IMR-90 (cell line): ENCODE data around the gene SP3. TPM values are rescaled to one million over a fixed set of nuclear protein-coding genes. Genes with fewer than 3 reads are reported as not detected.

Experiments used
- ATAC-seq: fragments of 200-7000 bp; cut with Tn5 transposase; 2 replicates; pipeline ENCODE4 v1.9.1; 2020; ENCODE audit warnings: low read depth, mild to moderate bottlenecking, moderate library complexity
- BruUV-seq: library from RNA; stranded (reverse); fragments of 400-500 nt; replicated peaks from 2 replicates; lab custom pipeline; 2021; lab: Mats Ljungman, UMichigan
- CTCF ChIA-PET: fragments of 300-600 bp; formaldehyde crosslinking; extraction: SDS; loops from one replicate; lab custom pipeline; 2021; ENCODE audit warnings: antibody characterized with exemption; lab: Yijun Ruan, JAX
- POLR2A ChIA-PET: fragments of 300-600 bp; sonication (Branson Sonifier 250); formaldehyde crosslinking; loops from one replicate; lab custom pipeline; 2022; ENCODE audit warnings: antibody characterized with exemption; ENCODE audit not compliant: unreplicated experiment; lab: Charles Lee
- DNase-seq: peaks from one replicate; pipeline ENCODE4 v3.0.0; 2013
- H2AFZ ChIP-seq: replicated peaks from 2 replicates; pipeline ENCODE3; 2013; ENCODE audit warnings: low read length, mild to moderate bottlenecking; ENCODE audit not compliant: poor library complexity
- H2AK5ac ChIP-seq: 2 replicates; pipeline ENCODE4 v1.6.1; 2013; ENCODE audit warnings: low read depth, low read length, inconsistent platforms
- H2AK9ac ChIP-seq: replicated peaks from 2 replicates; pipeline ENCODE3; 2013; ENCODE audit warnings: mild to moderate bottlenecking, low read depth, low read length, moderate library complexity; ENCODE audit not compliant: poor library complexity
- H2BK120ac ChIP-seq: 2 replicates; pipeline ENCODE4 v1.6.1; 2013; ENCODE audit warnings: low read depth, low read length, inconsistent platforms
- H2BK15ac ChIP-seq: 3 replicates; pipeline ENCODE4 v1.6.1; 2013; ENCODE audit warnings: low read depth, low read length, inconsistent platforms
- H2BK20ac ChIP-seq: 2 replicates; pipeline ENCODE4 v1.6.1; 2013; ENCODE audit warnings: low read depth, mild to moderate bottlenecking, inconsistent platforms, low read length, moderate library complexity
- H2BK5ac ChIP-seq: 2 replicates; pipeline ENCODE4 v1.6.1; 2013; ENCODE audit warnings: mild to moderate bottlenecking, low read depth, low read length, inconsistent platforms; ENCODE audit not compliant: poor library complexity, severe bottlenecking
- H3K14ac ChIP-seq: replicated peaks from 2 replicates; pipeline ENCODE4 v1.6.1; 2013; ENCODE audit warnings: low read depth, low read length, inconsistent platforms
- H3K18ac ChIP-seq: 2 replicates; pipeline ENCODE4 v1.6.1; 2013; ENCODE audit warnings: low read depth, low read length, control low read depth
- H3K23ac ChIP-seq: 2 replicates; pipeline ENCODE4 v1.6.1; 2013; ENCODE audit warnings: low read depth, low read length, inconsistent platforms
- H3K27ac ChIP-seq: 2 replicates; pipeline ENCODE4 v1.5.1; 2013; ENCODE audit warnings: mild to moderate bottlenecking, control low read depth, low read length; ENCODE audit not compliant: insufficient read depth
- H3K27me3 ChIP-seq: 2 replicates; pipeline ENCODE4 v1.6.1; 2013; ENCODE audit warnings: low read length; ENCODE audit not compliant: control insufficient read depth, insufficient read depth
- H3K36me3 ChIP-seq: 2 replicates; pipeline ENCODE4 v1.6.1; 2013; ENCODE audit warnings: low read length, mixed read lengths; ENCODE audit not compliant: control insufficient read depth, insufficient read depth
- H3K4ac ChIP-seq: 2 replicates; pipeline ENCODE4 v1.6.1; 2013; ENCODE audit warnings: low read depth, low read length, inconsistent platforms
- H3K4me1 ChIP-seq: 2 replicates; pipeline ENCODE4 v1.6.1; 2013; ENCODE audit warnings: low read length, mixed read lengths; ENCODE audit not compliant: control insufficient read depth, insufficient read depth
- H3K4me2 ChIP-seq: 2 replicates; pipeline ENCODE4 v1.6.1; 2013; ENCODE audit warnings: low read depth, mild to moderate bottlenecking, control low read depth, low read length, moderate library complexity
- H3K4me3 ChIP-seq: 2 replicates; pipeline ENCODE4 v1.5.1; 2013; ENCODE audit warnings: low read depth, mild to moderate bottlenecking, control low read depth, low read length, moderate library complexity; ENCODE audit not compliant: insufficient read depth
- H3K56ac ChIP-seq: 2 replicates; pipeline ENCODE4 v1.6.1; 2013; ENCODE audit warnings: low read length, inconsistent platforms; ENCODE audit not compliant: insufficient read depth; ENCODE audit errors: extremely low read depth
- H3K79me1 ChIP-seq, 2 experiments: 2 replicates each; pipeline ENCODE4 v1.6.1; 2013; ENCODE audit warnings: low read length in 2 of 2, inconsistent platforms in 1 of 2, low read depth in 1 of 2
- H3K9ac ChIP-seq: 2 replicates; pipeline ENCODE4 v1.6.1; 2013; ENCODE audit warnings: low read depth, low read length, control low read depth
- H3K9me1 ChIP-seq: 2 replicates; pipeline ENCODE4 v1.6.1; 2013; ENCODE audit warnings: low read length, inconsistent platforms; ENCODE audit not compliant: insufficient read depth
- H3K9me3 ChIP-seq: 2 replicates; pipeline ENCODE4 v1.6.1; 2013; ENCODE audit warnings: low read length; ENCODE audit not compliant: control insufficient read depth, insufficient read depth
- H4K20me1 ChIP-seq: 2 replicates; pipeline ENCODE4 v1.6.1; 2013; ENCODE audit warnings: low read length, inconsistent platforms; ENCODE audit not compliant: insufficient read depth
- H4K5ac ChIP-seq: 2 replicates; pipeline ENCODE4 v1.6.1; 2013; ENCODE audit warnings: mild to moderate bottlenecking, low read depth, low read length, control low read depth
- H4K8ac ChIP-seq, 2 experiments: 2 replicates each; pipeline ENCODE4 v1.6.1; 2013; ENCODE audit warnings: low read depth in 2 of 2, low read length in 2 of 2, control low read depth in 1 of 2, inconsistent platforms in 1 of 2
- H4K91ac ChIP-seq: 2 replicates; pipeline ENCODE4 v1.6.1; 2013; ENCODE audit warnings: low read depth, low read length, inconsistent platforms; ENCODE audit not compliant: insufficient read depth
- BHLHE40 ChIP-seq: fragments of 150-350 bp; IDR thresholded peaks from 2 replicates; pipeline ENCODE4 v1.6.1; 2016; ENCODE audit warnings: mild to moderate bottlenecking, low read depth, low read length
- CTCF ChIP-seq: conservative IDR thresholded peaks from 2 replicates; pipeline ENCODE4 v1.5.1; 2012; ENCODE audit warnings: mild to moderate bottlenecking, low read depth, low read length, improper control_type of control experiment
- FOS ChIP-seq: fragments of 150-350 bp; IDR thresholded peaks from 2 replicates; pipeline ENCODE4 v1.6.1; 2016; ENCODE audit warnings: low read depth, low read length
- MAFK ChIP-seq: IDR thresholded peaks from 2 replicates; pipeline ENCODE4 v1.6.1; 2012; ENCODE audit warnings: low read depth, low read length, improper control_type of control experiment
- MAZ ChIP-seq: IDR thresholded peaks from 2 replicates; pipeline ENCODE4 v1.6.1; 2012; ENCODE audit warnings: low read depth, mild to moderate bottlenecking, low read length, improper control_type of control experiment, moderate library complexity, borderline replicate concordance
- NFE2L2 ChIP-seq: fragments of 150-350 bp; IDR thresholded peaks from 2 replicates; pipeline ENCODE4 v1.6.1; 2016; ENCODE audit warnings: low read depth, mild to moderate bottlenecking, low read length
- RCOR1 ChIP-seq: IDR thresholded peaks from 2 replicates; pipeline ENCODE4 v1.6.1; 2012; ENCODE audit warnings: mild to moderate bottlenecking, low read length, improper control_type of control experiment; ENCODE audit not compliant: insufficient replicate concordance
- SMC3 ChIP-seq: fragments of 150-350 bp; IDR thresholded peaks from 2 replicates; pipeline ENCODE4 v1.6.1; 2016; ENCODE audit warnings: low read depth, mild to moderate bottlenecking, antibody characterized with exemption, low read length, moderate library complexity
- USF2 ChIP-seq: fragments of 150-350 bp; IDR thresholded peaks from 2 replicates; pipeline ENCODE4 v1.6.1; 2017; ENCODE audit warnings: mild to moderate bottlenecking, antibody characterized with exemption, low read length, low read depth
- whole genome bisulfite sequencing, 2 experiments: methylation state at CpG; one replicate each; pipeline versions ENCODE4 v1.1.5 to v1.1.7; 2013; ENCODE audit warnings: missing lambda C conversion rate in 2 of 2; ENCODE audit not compliant: insufficient read length in 1 of 2; ENCODE audit errors: extremely low coverage in 2 of 2; 5-methylcytosine and 5-hydroxymethylcytosine counted together
- dilution Hi-C: fragments of 300-500 bp; cut with HindIII; formaldehyde crosslinking; loops from one replicate; pipeline ENCODE4 v1.14.3; 2018; ENCODE audit warnings: low sequenced_read_pairs; ENCODE audit not compliant: unreplicated experiment
- in situ Hi-C: fragments of 300-500 bp; cut with MboI; formaldehyde crosslinking; loops from 3 replicates; pipeline ENCODE4 v1.14.3; 2019; ENCODE audit warnings: low sequenced_read_pairs, inconsistent platforms, mixed read lengths
- intact Hi-C: fragments of 100-400 bp; cut with micrococcal nuclease; formaldehyde crosslinking; loops from 2 replicates; pipeline ENCODE4 v1.10.0; 2022
- polyA plus RNA-seq, 3 experiments: library from polyadenylated mRNA; depleted of rRNA; stranded (reverse); fragments of >200 nt; gene quantifications; 2 replicates each; pipeline ENCODE4 v1.2.3, GENCODE V29; 2012; ENCODE audit warnings: low replicate concordance in 1 of 3
- total RNA-seq: library from RNA; depleted of rRNA; stranded (reverse); fragments of >200 nt; gene quantifications from 2 replicates; pipeline ENCODE4 v1.2.3, GENCODE V29; 2012

SP3 gene
- total and polyA plus RNA-seq, 2 of the 4 experiments (the other 2 are of a cell fraction) = 26.7 to 136 TPM

GRCh38 chr2:173869244-173870229, 95.6 kb downstream of the SP3 start (continued):
- no peak for TF ChIP-seq MAZ
- no peak for TF ChIP-seq FOS

- Histone ChIP-seq H3K18ac (no peak overlapping the region), H4K20me1 (no peaks in the 10 kb centered on the region), H3K56ac (no peak overlapping the region), H4K91ac (no peak overlapping the region), H2BK15ac (no peak overlapping the region), H3K4me3 (no peak overlapping the region), H4K8ac (no peak overlapping the region), H3K4me2 (no peak overlapping the region), H3K4ac (no peak overlapping the region), H3K9ac (no peak overlapping the region), H2AFZ (no peak overlapping the region), H3K27me3 (peaks cover 54% of the 10 kb centered on the region), H3K9me3 (no peaks in the 10 kb centered on the region), H2BK120ac (no peak overlapping the region), H3K4me1 (no peaks in the 10 kb centered on the region), H4K5ac (no peak overlapping the region), H3K14ac (no peak overlapping the region), H2BK5ac (no peak overlapping the region), H3K79me1 (no peaks in the 10 kb centered on the region), H3K9me1 (no peaks in the 10 kb centered on the region), H2BK20ac (no peak overlapping the region), H2AK5ac (no peak overlapping the region), H3K27ac (no peak overlapping the region), H3K36me3 (no peaks in the 10 kb centered on the region), H3K23ac (no peak overlapping the region), H2AK9ac (no peak overlapping the region)
- DNase-seq = no peak
- no CpG with 5 or more reads among the region's 3 CpGs for WGBS, 2 experiments
- ChIA-PET POLR2A (interaction anchor here (0.5 kb wide), 1 partner anchor 12 kb away, joined by 6 read pairs; no protein-coding TSS in a partner anchor), CTCF (no interaction called here)
- no peak for ATAC-seq
- in situ Hi-C loops = no loop called here
- dilution Hi-C loops = no loop called here
- no TSS peak for BruUV-seq
- intact Hi-C loops = no loop called here
- TF ChIP-seq RCOR1 (no peak), USF2 (no peak), CTCF (no peak), SMC3 (no peak), MAZ (no peak), NFE2L2 (no peak), BHLHE40 (no peak), MAFK (no peak)
These were observed 96.8 kb downstream of the SP3 start for GRCh38 chr2:173868406-173868805.
